ENCODE measurements around the gene PLET1.
A peak's percentile ranks its signal among the peaks of the same experiment; 100 is the strongest.

Gene PLET1

GRCh38 chr11:112270551-112271180, 10.0 kb upstream of the PLET1 start:
- Histone ChIP-seq H3K27ac (ENCODE audit: low read depth, low read length, severe bottlenecking) (no peak overlapping the region), H3K4me3 (ENCODE audit: extremely low read depth, insufficient read depth, low read length, poor library complexity, severe bottlenecking) (no peak overlapping the region), H3K4me1 (ENCODE audit: control insufficient read depth, insufficient read depth, low read length, poor library complexity, severe bottlenecking) (peaks cover 9% of the 10 kb centered on the region), H3K36me3 (ENCODE audit: control insufficient read depth, insufficient read depth, low read length) (no peaks in the 10 kb centered on the region), H3K9me3 (ENCODE audit: control insufficient read depth, low read length) (no peaks in the 10 kb centered on the region)
- 69 to 78% methylated on average over 11 to 12 of the region's 12 CpGs for WGBS, 2 experiments (ENCODE audit: insufficient coverage in 2 of 2)

- Histone ChIP-seq H3K27ac (ENCODE audit: low read depth, low read length, severe bottlenecking) (no peak overlapping the region), H3K9me3 (ENCODE audit: control insufficient read depth, low read length) (no peaks in the 10 kb centered on the region), H3K36me3 (ENCODE audit: control insufficient read depth, insufficient read depth, low read length) (no peaks in the 10 kb centered on the region), H3K4me1 (ENCODE audit: control insufficient read depth, insufficient read depth, low read length, poor library complexity, severe bottlenecking) (peaks cover 10% of the 10 kb centered on the region), H3K4me3 (ENCODE audit: extremely low read depth, insufficient read depth, low read length, poor library complexity, severe bottlenecking) (no peak overlapping the region)
- WGBS, 2 experiments (ENCODE audit: insufficient coverage in 2 of 2), result 73 to 76% methylated on average over 6 of the region's 6 CpGs
Measured at GRCh38 chr11:112269139-112269538, 8.5 kb upstream of the PLET1 start.

GRCh38 chr11:112268406-112268805, 7.7 kb upstream of the PLET1 start:
- H3K9me3 ChIP-seq (ENCODE audit: control insufficient read depth, low read length), result no peaks in the 10 kb centered on the region
- no peaks in the 10 kb centered on the region for H3K36me3 ChIP-seq (ENCODE audit: control insufficient read depth, insufficient read depth, low read length)
- WGBS, 2 experiments (ENCODE audit: insufficient coverage in 2 of 2), result 88 to 93% methylated on average over 1 to 3 of the region's 5 CpGs
- H3K27ac ChIP-seq (ENCODE audit: low read depth, low read length, severe bottlenecking), result no peak overlapping the region
- peaks cover 10% of the 10 kb centered on the region for H3K4me1 ChIP-seq (ENCODE audit: control insufficient read depth, insufficient read depth, low read length, poor library complexity, severe bottlenecking)
- no peak overlapping the region for H3K4me3 ChIP-seq (ENCODE audit: extremely low read depth, insufficient read depth, low read length, poor library complexity, severe bottlenecking)

GRCh38 chr11:112267188-112267591, 6.5 kb upstream of the PLET1 start:
- no peaks in the 10 kb centered on the region for H3K9me3 ChIP-seq (ENCODE audit: control insufficient read depth, low read length)
- no peaks in the 10 kb centered on the region for H3K36me3 ChIP-seq (ENCODE audit: control insufficient read depth, insufficient read depth, low read length)
- H3K27ac ChIP-seq (ENCODE audit: low read depth, low read length, severe bottlenecking), result peak overlapping the region; percentile 10
- 74 to 84% methylated on average over 5 of the region's 5 CpGs for WGBS, 2 experiments (ENCODE audit: insufficient coverage in 2 of 2)
- H3K4me3 ChIP-seq (ENCODE audit: extremely low read depth, insufficient read depth, low read length, poor library complexity, severe bottlenecking), result no peak overlapping the region
- H3K4me1 ChIP-seq (ENCODE audit: control insufficient read depth, insufficient read depth, low read length, poor library complexity, severe bottlenecking), result peaks cover 10% of the 10 kb centered on the region

GRCh38 chr11:112266410-112266778, 5.7 kb upstream of the PLET1 start:
- H3K36me3 ChIP-seq (ENCODE audit: control insufficient read depth, insufficient read depth, low read length), result no peaks in the 10 kb centered on the region
- no peak overlapping the region for H3K4me3 ChIP-seq (ENCODE audit: extremely low read depth, insufficient read depth, low read length, poor library complexity, severe bottlenecking)
- peaks cover 10% of the 10 kb centered on the region for H3K4me1 ChIP-seq (ENCODE audit: control insufficient read depth, insufficient read depth, low read length, poor library complexity, severe bottlenecking)
- no peak overlapping the region for H3K27ac ChIP-seq (ENCODE audit: low read depth, low read length, severe bottlenecking)
- H3K9me3 ChIP-seq (ENCODE audit: control insufficient read depth, low read length), result no peaks in the 10 kb centered on the region
- WGBS, 2 experiments (ENCODE audit: insufficient coverage in 2 of 2), result 88 to 100% methylated on average over 1 to 2 of the region's 3 CpGs

- Histone ChIP-seq H3K36me3 (ENCODE audit: control insufficient read depth, insufficient read depth, low read length) (no peaks in the 10 kb centered on the region), H3K4me1 (ENCODE audit: control insufficient read depth, insufficient read depth, low read length, poor library complexity, severe bottlenecking) (peaks cover 10% of the 10 kb centered on the region), H3K27ac (ENCODE audit: low read depth, low read length, severe bottlenecking) (no peak overlapping the region), H3K9me3 (ENCODE audit: control insufficient read depth, low read length) (no peaks in the 10 kb centered on the region), H3K4me3 (ENCODE audit: extremely low read depth, insufficient read depth, low read length, poor library complexity, severe bottlenecking) (no peak overlapping the region)
- 62 to 66% methylated on average over 5 to 7 of the region's 11 CpGs for WGBS, 2 experiments (ENCODE audit: insufficient coverage in 2 of 2)
Measured at GRCh38 chr11:112265659-112266409, 5.2 kb upstream of the PLET1 start.

- Histone ChIP-seq H3K27ac (ENCODE audit: low read depth, low read length, severe bottlenecking) (no peak overlapping the region), H3K4me1 (ENCODE audit: control insufficient read depth, insufficient read depth, low read length, poor library complexity, severe bottlenecking) (peaks cover 7% of the 10 kb centered on the region), H3K4me3 (ENCODE audit: extremely low read depth, insufficient read depth, low read length, poor library complexity, severe bottlenecking) (no peak overlapping the region), H3K9me3 (ENCODE audit: control insufficient read depth, low read length) (no peaks in the 10 kb centered on the region), H3K36me3 (ENCODE audit: control insufficient read depth, insufficient read depth, low read length) (no peaks in the 10 kb centered on the region)
- WGBS, 2 experiments (ENCODE audit: insufficient coverage in 2 of 2), result 82 to 84% methylated on average over 13 to 15 of the region's 15 CpGs
Measured at GRCh38 chr11:112255067-112255720, 5.5 kb downstream of the PLET1 start.

- Histone ChIP-seq H3K9me3 (ENCODE audit: control insufficient read depth, low read length) (no peaks in the 10 kb centered on the region), H3K36me3 (ENCODE audit: control insufficient read depth, insufficient read depth, low read length) (no peaks in the 10 kb centered on the region), H3K4me3 (ENCODE audit: extremely low read depth, insufficient read depth, low read length, poor library complexity, severe bottlenecking) (no peak overlapping the region), H3K4me1 (ENCODE audit: control insufficient read depth, insufficient read depth, low read length, poor library complexity, severe bottlenecking) (peaks cover 13% of the 10 kb centered on the region), H3K27ac (ENCODE audit: low read depth, low read length, severe bottlenecking) (no peak overlapping the region)
- WGBS, 2 experiments (ENCODE audit: insufficient coverage in 2 of 2), result 80% methylated on average over 1 of the region's 3 CpGs; no CpG with 5 or more reads in 1 of the 2 experiments
Measured at GRCh38 chr11:112253605-112254242, 6.9 kb downstream of the PLET1 start.

GRCh38 chr11:112249871-112250610, 10.6 kb downstream of the PLET1 start:
- WGBS, 2 experiments (ENCODE audit: insufficient coverage in 2 of 2), result 90% methylated on average over 2 of the region's 8 CpGs; no CpG with 5 or more reads in 1 of the 2 experiments
- Histone ChIP-seq H3K4me3 (ENCODE audit: extremely low read depth, insufficient read depth, low read length, poor library complexity, severe bottlenecking) (no peak overlapping the region), H3K9me3 (ENCODE audit: control insufficient read depth, low read length) (no peaks in the 10 kb centered on the region), H3K4me1 (ENCODE audit: control insufficient read depth, insufficient read depth, low read length, poor library complexity, severe bottlenecking) (peaks cover 6% of the 10 kb centered on the region), H3K27ac (ENCODE audit: low read depth, low read length, severe bottlenecking) (no peak overlapping the region), H3K36me3 (ENCODE audit: control insufficient read depth, insufficient read depth, low read length) (no peaks in the 10 kb centered on the region)

GRCh38 chr11:112248201-112248600, 12.5 kb downstream of the PLET1 start:
- no peak overlapping the region for H3K4me3 ChIP-seq (ENCODE audit: extremely low read depth, insufficient read depth, low read length, poor library complexity, severe bottlenecking)
- 100% methylated on average over 1 of the region's 2 CpGs; no CpG with 5 or more reads in 1 of the 2 experiments for WGBS, 2 experiments (ENCODE audit: insufficient coverage in 2 of 2)
- no peak overlapping the region for H3K27ac ChIP-seq (ENCODE audit: low read depth, low read length, severe bottlenecking)
- H3K9me3 ChIP-seq (ENCODE audit: control insufficient read depth, low read length), result no peaks in the 10 kb centered on the region
- peaks cover 5% of the 10 kb centered on the region for H3K36me3 ChIP-seq (ENCODE audit: control insufficient read depth, insufficient read depth, low read length)
- peaks cover 6% of the 10 kb centered on the region for H3K4me1 ChIP-seq (ENCODE audit: control insufficient read depth, insufficient read depth, low read length, poor library complexity, severe bottlenecking)
